Stimulated activated CD8-positive, alpha-beta memory T cell treated with anti-CD3 and anti-CD28 coated beads, Interleukin-7, amount 100 ng/mL, for 4 hours (primary cell): ENCODE results near the gene TMEM178B.
"Not testable (repeated sequence)": the region's sequence is repeated elsewhere in the genome, so short reads cannot be mapped to it uniquely, and the experiment has no call there.

Source experiments
- DNase-seq, 2 donors: peaks; one replicate each; pipeline ENCODE4 v3.0.0-alpha.2; 2020; ENCODE audit warnings: low read depth in 2 of 2

The TMEM178B gene

GRCh38 chr7:141387521-141388217 lies 313.8 kb downstream of the TMEM178B start:
- DNase-seq: no peak

GRCh38 chr7:141389140-141389796 lies 315.4 kb downstream of the TMEM178B start:
- no peak for DNase-seq

DNA sequence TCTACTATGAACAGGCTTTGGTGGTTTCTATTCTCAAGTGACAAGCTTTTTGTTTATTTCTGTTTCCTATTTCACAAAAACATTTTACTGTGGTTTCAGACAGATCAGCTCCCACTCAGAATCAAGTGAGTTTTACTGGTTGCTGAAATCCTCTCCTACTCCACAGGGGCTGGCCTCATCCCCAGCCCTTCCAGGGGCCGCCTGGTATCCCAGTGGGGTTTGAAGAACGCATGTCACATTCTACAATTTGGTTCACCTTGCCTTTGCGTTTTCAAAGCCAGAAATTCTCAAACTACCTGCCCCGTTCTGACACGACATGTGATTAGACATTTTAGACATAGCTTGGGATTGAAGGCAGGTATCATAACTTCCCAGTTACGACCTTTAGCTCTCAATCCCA lies 316.5 kb downstream of the TMEM178B start:
- DNase-seq: no peak

DNA sequence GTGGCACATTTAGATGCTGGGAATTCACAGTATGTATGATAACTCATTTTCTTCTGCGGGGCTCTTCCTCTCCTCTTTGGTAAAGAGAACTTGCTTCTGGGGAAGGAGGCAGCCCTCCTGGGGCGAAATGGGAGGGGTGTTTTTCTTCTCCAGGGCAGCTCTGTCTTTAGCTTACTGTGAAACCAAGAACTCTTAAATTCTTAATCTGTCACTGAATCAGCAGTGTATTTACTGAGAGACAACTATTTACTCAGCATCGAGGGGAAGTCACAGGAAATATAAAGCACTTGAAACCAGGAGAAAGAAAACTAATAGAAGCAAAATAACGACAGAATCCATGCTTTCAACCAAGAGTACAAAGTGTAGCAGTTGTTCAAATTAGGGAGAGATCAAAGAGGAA lies 319.2 kb downstream of the TMEM178B start:
- DNase-seq: no peak

DNA sequence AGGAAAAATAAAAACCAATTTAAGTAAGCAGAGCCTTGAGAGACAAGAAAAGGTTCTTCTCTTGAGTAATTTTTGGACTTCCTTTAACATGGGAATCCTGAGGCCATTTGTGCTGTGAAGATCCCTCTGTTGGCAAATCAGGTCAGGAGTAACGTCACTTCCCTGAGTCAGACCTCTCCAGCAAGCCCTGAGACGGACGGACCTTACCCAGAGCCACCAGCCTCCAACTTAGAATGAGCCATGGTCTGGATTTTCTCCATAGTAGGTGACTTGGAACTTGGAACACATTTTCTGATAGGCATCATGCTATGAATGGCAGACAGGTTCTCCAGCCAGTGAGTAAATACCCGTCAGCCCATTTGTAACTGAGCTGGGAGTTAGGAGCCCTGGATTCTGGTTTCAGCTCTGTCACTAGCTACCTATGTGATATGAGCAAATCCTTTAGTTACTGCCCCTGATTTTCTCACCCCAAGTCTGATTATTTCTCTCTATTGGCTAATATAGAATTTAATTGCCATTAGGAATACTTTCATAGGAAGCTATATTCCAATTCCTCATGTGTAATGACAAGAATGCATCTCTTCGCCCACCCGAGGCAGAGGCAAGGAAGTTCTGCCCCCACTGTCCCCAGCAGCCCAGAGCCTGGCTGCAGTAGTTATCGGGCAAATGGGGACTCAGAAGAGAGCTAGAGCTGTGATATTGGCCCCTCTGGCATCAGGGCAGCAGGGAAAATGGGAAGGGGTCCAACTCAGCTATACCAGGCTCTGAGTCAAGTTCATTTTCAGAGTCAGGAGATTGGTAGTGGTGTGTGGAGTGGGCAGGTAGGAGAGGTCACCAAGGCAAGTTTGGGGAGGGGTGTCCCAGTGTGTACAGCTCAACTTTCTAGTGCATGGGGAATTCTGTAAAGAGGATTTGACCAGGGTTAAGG lies 323.6 kb downstream of the TMEM178B start:
- DNase-seq: no peak

DNA sequence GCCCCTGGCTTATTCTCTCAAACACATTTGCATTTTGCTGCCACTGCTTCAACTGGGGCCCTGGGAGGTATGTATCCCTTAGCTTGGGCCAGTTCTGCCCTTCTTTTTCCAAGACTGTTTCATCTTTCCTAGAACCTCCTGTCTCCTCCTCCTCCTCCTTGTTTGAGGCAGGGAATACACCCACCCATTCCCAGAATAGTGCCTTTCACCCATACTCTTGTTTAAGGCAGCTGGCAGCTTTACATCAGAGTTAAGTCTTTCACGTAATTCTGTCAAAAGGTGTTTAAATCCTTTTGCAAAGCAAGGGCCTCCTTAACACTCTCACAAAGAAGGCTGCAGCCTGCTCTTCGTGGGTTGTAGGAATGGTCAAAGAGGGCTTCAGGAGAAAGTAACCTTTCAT lies 326.5 kb downstream of the TMEM178B start:
- DNase-seq: no peak

DNA sequence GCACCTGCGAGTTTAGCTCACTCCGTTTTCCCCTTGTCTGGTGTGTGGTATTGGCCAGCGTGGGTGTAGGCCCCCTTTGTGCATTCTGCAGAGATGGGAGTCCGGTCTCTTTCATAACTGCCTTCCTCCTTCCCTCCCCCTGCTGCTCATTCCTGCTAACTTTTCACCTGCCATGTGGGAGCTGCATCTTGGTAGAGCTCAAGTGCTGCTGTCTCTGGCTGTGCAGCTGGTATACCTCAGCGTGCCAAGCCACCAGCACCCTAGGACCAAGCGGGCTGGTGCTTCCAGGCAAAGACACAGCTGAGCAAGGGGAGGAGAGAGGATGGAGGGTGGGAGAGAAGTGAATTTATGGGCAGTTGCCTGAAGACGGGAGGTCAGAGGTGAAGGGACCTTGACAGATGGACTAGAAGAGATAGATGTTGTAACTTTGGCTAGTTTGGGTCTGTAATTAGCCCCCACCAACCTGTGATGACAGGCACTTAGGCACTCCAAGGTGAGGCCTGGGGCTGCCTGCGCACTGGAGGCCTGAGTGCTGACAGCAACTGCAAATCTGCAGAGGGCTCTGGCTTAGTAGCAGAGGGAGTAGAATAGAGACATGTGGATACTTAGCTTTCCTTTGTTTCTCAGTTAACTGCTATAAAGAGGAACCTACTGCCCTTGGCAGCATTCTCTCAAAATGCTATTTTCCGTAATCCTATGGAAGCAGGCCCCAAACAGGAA lies 328.6 kb downstream of the TMEM178B start:
- DNase-seq: no peak

GRCh38 chr7:141403846-141404245 lies 330.0 kb downstream of the TMEM178B start:
- not testable (repeated sequence) for DNase-seq

DNA sequence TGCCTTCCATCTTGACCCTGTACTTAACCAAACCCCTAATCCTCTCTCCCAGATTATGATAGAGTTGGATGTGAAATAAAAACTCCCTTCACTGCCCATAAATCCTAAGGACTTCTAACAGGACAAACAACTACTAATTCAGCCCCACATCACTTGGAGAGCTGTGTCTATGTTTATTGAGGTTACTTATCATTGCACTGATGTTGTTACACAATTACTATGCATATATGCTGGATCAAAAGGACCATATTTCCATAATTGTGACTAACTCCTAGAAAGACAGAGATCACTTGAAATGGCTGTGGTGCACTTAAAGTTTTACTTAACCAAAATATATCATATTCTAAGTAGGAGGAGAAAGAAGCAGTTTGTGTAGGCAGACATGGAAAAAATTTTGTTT lies 332.5 kb downstream of the TMEM178B start:
- no peak for DNase-seq

DNA sequence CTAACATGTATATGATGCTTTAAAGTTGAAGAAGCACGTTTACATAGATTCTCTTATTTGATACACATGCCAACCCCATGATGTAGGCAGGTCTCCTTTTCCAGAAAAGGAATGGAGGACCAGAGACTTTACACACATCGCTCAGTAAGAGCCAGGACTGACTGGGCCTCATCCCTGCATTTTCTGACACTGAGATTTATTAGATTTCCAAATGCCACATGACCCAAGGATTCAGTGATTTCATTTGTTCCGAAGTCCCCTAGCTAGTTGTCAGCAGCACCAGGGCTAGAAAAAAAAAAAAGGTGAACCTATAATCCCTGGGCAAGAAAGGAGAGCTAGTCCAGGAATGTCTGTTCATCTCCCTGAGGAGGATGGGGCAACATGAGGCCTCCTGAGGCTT lies 334.0 kb downstream of the TMEM178B start:
- DNase-seq: no peak

- no peak for DNase-seq
Observed at GRCh38 chr7:141408440-141408839, 334.6 kb downstream of the TMEM178B start.

- no peak for DNase-seq
Observed at GRCh38 chr7:141409219-141409618, 335.4 kb downstream of the TMEM178B start.

DNA sequence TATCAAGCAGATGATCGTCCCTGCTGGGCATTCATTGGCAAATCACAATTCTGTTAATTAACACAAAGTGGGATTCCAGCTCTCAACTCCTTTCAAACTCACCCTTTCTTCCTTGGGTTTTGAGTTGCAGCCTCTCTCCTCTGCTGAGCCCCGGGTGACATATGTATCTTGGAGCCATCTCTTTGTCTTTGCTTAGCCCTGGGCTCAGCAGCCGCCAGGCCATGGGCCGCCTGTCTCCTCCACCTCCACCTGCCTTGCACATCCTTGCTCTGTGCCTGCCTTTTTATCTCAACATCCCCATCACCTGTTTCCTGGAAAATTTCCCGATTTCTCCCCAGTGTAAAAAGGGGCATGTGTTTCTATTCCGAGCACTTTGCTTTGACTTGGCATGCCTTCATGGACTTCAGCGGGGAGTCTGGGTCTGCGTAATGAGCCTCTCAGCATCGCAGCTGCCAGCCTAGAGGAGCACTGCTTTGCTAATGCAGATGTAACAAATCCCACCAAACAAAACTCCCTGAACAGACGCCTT lies 336.0 kb downstream of the TMEM178B start:
- no peak for DNase-seq

DNA sequence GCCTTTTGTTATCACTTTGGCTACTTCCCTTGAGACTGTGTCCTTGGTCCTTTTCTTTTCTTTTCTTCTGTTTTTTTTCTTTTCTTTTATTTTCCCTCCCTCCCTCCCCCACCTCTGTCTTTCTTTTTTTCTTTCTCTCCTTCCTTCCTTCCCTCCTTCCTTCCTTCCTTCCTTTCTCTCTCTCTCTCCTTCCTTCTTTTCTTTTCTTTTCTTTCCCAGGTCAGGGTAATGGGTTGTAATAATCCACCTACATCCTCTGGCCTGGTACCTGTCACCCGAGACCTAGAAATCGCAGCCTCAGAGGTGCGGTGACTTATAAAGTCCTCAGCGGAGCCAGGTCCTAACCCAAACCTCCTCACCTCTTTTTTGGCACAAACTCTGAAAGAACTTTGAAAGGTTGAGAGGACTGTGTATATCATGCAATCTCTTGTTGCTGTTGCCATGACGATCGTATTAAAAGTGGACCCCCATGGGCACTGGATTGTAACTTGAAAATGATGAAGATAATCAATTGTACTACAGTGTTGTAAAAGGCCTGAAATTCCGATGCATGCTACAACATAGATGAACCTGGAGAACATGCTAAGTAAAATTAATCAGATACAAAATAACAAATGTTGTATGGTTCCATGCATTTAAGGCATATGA lies 336.6 kb downstream of the TMEM178B start:
- no peak for DNase-seq

- DNase-seq: no peak
Observed at GRCh38 chr7:141411133-141411532, 337.3 kb downstream of the TMEM178B start.

- DNase-seq: no peak
Observed at GRCh38 chr7:141415999-141416398, 342.1 kb downstream of the TMEM178B start.

GRCh38 chr7:141416650-141417270 lies 342.9 kb downstream of the TMEM178B start:
- DNase-seq: no peak

- no peak for DNase-seq
Observed at GRCh38 chr7:141417506-141417905, 343.6 kb downstream of the TMEM178B start.

DNA sequence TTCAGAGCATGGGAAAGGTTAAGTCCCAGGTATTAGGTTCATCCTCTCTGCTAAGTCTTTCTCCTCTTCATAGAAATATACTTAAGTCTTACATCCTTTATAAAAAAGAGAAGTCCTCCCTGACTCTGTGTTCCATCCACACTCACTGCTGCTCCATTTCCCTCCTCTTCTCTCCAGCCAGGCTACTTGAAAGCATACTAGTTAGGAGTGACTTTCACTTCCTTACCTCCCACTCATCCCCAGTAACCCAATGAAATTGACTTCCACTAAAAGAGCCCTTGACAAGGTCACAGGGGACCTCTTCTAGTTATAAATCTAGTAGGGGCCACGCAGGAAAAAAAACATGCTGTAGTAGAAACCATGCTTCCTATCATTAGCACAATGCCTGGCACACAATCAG lies 344.2 kb downstream of the TMEM178B start:
- DNase-seq: no peak

DNA sequence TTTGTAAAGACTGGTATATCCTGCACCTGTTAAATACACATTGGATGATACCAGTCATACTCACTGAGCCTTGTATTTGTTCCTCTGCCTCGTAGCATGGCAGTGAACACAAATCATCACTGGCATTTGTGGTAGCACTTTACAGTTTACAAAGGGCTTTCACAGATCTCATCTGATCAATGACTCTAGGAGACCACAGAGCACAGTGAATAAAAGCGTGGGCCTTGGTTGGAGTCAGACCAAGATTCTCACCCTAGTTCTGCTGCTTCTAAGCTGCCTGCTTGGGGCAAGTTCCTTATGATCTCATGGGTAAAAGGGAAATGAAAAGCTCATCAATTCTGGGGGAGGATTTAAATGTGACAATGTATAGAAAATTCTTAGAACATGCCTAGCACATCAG lies 347.4 kb downstream of the TMEM178B start:
- DNase-seq: no peak

- no peak for DNase-seq
Observed at GRCh38 chr7:141427134-141427533, 353.3 kb downstream of the TMEM178B start.
